COLO668 (cell line): ENCODE results near the gene C3orf20.

Source experiments
- DNase-seq: peaks from one replicate; lab custom pipeline; 2025; ENCODE audit not compliant: unreplicated experiment; lab: John Stamatoyannopoulos, UW

The C3orf20 gene

DNA sequence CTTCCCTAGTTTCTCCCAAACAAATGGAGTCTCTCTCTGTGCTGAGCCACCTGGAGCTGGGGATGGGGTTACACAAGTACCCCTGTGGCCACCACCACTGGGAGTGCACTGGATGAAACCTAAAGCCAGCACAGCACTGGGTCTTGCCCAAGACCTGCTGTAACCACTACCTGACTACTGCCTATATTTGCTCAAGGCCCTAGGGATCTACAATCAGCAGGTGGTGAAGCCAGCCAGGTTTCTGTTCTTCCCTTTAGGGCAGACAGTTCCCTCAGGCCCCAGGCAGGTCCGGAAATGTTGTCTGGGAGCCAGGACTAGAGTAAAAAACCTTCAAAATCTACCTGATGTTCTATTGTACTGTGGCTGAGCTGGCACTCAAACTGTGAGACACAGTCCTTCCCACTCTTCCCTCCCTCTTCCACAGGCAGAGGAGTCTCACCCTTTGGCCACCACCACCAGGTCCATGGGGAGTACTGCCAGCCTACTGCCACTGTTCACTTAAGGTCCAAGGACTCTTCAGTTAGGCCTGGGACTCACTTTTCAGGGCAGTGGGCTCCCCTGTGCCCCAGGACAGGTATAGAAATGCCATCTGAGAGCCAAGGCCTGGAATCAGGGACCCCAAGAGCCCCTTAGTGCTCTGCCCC, 23.8 kb downstream of the C3orf20 start:
- no peak for DNase-seq

DNA sequence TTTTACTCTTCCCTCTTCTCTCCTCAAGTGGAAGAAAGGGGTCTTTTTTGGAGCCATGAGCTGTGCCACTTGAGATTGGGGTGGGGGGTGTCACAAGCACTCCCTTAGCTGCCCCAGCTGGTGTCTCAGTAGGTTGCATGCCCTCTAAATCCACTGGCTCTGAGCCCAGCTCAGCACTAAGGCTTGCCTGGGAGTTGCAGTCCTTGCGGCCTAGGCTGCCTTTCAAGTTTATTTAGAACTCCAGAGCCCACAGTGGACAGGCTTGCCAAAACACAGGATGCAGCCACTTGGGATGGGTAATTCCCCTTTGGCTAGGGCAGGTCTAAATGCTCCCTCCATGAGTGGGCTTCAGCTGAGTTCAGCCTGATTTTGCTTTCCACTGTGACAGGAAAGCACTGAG, 24.7 kb downstream of the C3orf20 start:
- DNase-seq = no peak

DNA sequence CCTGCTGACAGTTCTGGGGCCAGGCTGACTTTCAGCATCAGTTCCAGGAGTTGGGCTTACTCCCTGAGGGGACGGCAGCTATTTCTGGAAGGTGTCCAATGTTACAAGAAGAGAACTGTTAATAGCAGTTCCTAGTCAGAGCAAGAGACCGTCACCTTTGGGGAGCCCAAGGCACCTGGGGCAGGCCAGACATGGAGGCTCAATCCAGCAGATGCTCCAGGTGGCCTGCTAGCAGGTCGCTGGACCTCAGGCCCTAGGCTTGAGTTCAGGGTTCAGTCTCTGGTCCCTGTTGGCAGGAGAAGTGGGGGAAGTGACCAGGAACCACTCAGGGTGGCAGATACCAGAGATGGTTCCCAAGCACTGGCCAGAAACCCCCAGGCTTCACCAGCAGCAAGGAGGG, 25.9 kb downstream of the C3orf20 start:
- no peak for DNase-seq

- DNase-seq = no peak
Observed at GRCh38 chr3:14701676-14702075, 26.7 kb downstream of the C3orf20 start.

- DNase-seq = no peak
Observed at GRCh38 chr3:14703128-14703750, 28.3 kb downstream of the C3orf20 start.

- DNase-seq = no peak
Observed at GRCh38 chr3:14703791-14704190, 28.9 kb downstream of the C3orf20 start.

- no peak for DNase-seq
Observed at GRCh38 chr3:14706096-14706495, 31.2 kb downstream of the C3orf20 start.

DNA sequence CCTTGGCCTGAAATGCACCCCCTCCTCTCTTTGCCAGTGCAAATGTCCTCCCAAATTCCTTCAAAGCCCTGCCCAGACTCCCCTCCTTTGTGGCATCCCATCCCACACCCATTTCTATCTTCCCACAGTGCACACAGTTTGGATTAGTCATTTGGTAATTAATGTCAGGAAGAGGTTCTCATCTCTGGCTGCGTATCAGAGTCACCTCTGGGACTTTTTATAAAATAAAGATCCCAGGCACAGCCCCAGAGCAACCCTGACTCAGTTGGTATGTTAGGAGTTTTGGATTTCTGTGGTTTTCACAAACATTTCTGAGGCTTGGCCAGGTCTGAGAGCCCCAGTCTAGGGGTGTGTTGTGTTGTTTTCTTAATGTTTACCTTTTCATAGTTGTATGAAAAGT, 41.6 kb downstream of the C3orf20 start:
- no peak for DNase-seq

DNA sequence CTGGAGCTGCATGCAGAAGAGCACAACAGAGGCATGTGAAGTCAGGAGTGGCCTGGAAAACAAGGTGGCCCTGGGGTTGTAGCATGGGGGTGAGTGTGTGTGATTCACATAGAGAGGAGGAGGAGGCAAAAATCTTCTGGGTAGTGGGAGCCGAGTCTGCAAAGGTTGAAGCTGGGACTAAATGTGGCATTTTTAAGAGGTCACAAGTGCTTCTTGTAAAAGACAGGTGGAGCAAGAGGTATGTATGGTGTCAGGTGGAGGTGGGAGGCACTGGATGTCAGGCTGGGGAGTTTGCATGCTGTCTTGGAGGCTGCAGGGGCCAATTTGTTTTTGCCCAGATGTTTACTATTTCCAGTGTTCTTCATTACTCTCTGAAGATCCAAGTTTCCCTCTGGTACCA, 42.4 kb downstream of the C3orf20 start:
- DNase-seq = no peak

DNA sequence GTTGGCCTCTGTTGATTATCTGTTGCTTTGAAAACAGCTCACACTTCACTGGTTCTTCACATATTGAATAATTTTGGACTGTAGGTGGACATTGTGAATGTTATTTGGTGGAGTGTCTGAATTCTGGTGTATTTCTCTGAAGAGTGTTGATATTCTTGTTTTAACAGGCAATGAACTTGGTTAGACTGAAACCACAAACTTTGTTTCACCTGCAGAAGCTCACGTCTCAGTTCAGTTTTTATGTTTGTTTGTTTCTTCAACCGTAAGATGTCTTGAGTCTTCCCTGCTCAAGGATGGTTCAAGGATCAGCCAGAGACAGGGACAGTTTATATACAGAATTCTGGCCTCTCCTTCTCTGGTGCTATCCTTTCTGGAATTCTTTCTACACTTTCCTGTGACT, 43.6 kb downstream of the C3orf20 start:
- no peak for DNase-seq

DNA sequence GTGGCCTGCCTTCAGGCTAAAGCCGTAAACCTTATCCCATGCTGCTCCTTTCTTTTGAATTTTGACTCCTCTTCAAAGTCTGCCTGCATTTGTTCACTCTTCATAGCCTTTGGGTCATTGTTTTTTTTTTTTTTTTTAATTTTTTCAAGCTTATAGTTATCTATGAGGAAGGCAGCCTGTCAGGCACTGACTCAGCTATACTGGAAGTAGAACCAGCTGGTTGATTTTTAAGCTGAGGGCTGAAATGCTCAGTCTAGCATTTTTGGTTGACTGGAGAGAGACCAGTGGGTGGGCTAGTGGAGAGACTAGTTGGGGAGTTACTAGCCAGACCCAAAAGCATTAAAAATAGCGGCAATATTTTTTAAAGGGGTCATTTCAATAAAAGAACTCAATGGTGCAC, 44.1 kb downstream of the C3orf20 start:
- no peak for DNase-seq

GRCh38 chr3:14721126-14721864, 46.4 kb downstream of the C3orf20 start:
- DNase-seq = no peak

GRCh38 chr3:14725013-14725412, 50.1 kb downstream of the C3orf20 start:
- DNase-seq = no peak

DNA sequence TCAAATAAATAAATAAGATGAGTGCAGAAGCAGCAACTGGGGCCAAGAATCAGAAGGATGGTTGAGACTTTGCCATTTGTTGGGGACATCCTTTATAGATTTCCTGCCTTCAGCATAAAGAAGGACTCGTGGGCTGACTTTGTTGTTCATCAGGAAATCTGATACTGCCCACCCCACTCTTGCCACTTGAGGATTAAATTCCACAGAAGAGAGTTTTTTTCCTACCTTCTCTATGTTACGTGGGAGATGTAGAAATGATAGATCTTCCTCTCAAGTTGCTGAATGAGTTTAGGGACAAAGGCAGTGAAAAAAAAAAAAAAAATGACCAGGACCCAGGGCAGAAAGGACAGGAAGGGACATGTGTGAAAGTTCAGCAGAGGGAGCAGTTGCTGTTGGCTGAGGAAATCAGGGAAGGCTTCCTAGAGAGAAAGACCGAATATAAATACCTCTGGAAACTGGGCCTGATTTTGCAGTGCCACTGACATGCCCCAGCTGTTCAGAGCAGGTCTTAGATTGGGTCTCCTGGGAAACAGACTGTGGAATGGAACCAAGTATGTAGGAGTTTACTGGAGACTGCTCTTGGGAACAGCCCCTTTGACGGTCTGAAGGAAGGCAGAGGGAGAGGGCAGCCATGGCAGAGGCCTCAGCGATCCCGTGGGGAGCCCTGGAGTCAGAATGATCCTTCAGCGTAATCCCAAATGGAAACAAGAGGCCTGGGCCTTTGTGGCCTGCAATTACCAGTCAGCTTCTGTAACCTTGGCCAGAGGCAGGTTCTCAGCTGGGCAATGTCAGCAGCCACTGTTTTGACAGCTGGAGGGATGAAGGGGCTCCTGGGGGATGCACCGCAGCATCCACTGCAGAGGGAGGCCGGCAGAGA, 50.9 kb downstream of the C3orf20 start:
- no peak for DNase-seq

DNA sequence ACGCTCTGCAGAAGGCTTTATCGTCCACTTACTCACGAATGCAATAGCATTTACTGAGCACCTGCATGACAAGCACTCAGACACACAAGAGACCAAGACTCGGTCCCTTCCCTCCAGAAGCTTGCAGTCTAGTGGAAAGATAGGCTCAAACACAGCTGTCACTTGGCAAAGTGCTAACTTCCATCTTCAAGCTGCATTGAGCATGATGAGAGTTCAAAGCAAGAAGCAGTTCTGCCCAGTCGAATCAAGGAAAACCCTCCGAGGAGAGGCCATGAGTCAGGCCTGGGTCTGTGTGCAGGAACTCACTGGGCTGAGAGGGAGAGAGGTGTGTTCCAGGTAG, 51.5 kb downstream of the C3orf20 start:
- no peak for DNase-seq

GRCh38 chr3:14728113-14728512, 53.2 kb downstream of the C3orf20 start:
- no peak for DNase-seq

GRCh38 chr3:14730703-14731382, 55.9 kb downstream of the C3orf20 start:
- no peak for DNase-seq

GRCh38 chr3:14740983-14741382, 66.0 kb downstream of the C3orf20 start:
- no peak for DNase-seq

- DNase-seq = no peak
Observed at GRCh38 chr3:14741510-14741909, 66.6 kb downstream of the C3orf20 start.

GRCh38 chr3:14744556-14744955, 69.6 kb downstream of the C3orf20 start:
- DNase-seq = no peak

DNA sequence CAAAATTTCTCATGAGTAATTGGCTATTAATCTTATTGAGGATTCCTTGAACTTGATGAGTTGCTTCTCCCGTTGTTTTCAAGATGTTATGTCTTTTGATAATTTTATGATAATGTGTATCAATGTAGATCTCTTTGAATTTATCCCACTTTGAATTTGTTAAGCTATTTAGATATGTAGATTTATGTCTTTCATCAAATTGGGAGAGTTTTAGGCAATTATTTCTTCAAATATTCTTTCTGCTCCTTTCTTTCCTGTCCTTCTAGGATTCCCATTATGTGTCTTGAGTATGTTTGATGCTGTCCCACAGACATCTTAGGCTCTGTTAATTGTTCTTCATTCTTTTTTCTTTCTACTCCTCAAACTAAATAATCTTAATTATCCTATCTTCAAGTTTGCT, 75.7 kb downstream of the C3orf20 start:
- DNase-seq = no peak
